Endothelial cell of umbilical vein (primary cell): ENCODE data around the gene TSPO.

ENCODE experiments used
- POLR2AphosphoS5 ChIP-seq: IDR thresholded peaks from 2 replicates; pipeline ENCODE4 v1.6.1; 2012; ENCODE audit warnings: low read depth, mild to moderate bottlenecking, control low read depth, low read length, moderate library complexity; ENCODE audit not compliant: insufficient read depth
- TF ChIP-seq, protein P1 (sequence below), 2 donors: IDR thresholded peaks; 1 replicate in 1 of 2; 2 replicates in 1 of 2; pipeline ENCODE4 v1.5.1; 2011; ENCODE audit warnings: low read length in 2 of 2, mild to moderate bottlenecking in 2 of 2, moderate library complexity in 2 of 2, control low read depth in 1 of 2, inconsistent platforms in 1 of 2, low read depth in 1 of 2; ENCODE audit not compliant: insufficient read depth in 1 of 2; ENCODE audit errors: extremely low read depth in 1 of 2

DNA sequence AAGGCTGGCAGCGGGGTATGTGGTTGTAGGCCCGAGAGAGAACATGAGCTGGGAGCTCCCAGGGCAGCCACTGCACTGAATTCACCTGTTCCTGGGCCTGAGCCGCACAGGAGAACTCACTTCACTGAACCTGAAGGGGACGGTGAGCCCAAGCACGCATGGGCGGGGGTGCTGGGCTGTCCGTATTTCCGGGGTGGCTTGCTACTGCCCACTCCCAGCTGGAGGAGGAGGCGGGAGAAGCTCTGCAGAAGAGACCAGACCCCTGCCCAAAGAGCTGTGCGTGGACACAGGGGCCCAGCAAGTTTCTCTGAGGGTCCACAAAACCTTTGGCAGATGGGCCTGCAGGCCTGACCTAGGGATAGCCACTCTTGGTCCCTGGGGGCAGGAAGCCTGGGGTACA lies 30.8 kb downstream of the TSPO start:
- no peak for TF ChIP-seq POLR2AphosphoS5
- TF ChIP-seq, protein P1, sequence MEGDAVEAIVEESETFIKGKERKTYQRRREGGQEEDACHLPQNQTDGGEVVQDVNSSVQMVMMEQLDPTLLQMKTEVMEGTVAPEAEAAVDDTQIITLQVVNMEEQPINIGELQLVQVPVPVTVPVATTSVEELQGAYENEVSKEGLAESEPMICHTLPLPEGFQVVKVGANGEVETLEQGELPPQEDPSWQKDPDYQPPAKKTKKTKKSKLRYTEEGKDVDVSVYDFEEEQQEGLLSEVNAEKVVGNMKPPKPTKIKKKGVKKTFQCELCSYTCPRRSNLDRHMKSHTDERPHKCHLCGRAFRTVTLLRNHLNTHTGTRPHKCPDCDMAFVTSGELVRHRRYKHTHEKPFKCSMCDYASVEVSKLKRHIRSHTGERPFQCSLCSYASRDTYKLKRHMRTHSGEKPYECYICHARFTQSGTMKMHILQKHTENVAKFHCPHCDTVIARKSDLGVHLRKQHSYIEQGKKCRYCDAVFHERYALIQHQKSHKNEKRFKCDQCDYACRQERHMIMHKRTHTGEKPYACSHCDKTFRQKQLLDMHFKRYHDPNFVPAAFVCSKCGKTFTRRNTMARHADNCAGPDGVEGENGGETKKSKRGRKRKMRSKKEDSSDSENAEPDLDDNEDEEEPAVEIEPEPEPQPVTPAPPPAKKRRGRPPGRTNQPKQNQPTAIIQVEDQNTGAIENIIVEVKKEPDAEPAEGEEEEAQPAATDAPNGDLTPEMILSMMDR (IDR thresholded peaks at IDR 0.05; ENCODE audit: extremely low read depth in 1 of 2, insufficient read depth in 1 of 2, low read depth in 1 of 2, low read length in 2 of 2), result no peak
